ENCODE results near the gene TRAF4.
A peak's percentile ranks its signal among the peaks of the same experiment; 100 is the strongest.

TRAF4 gene

DNA sequence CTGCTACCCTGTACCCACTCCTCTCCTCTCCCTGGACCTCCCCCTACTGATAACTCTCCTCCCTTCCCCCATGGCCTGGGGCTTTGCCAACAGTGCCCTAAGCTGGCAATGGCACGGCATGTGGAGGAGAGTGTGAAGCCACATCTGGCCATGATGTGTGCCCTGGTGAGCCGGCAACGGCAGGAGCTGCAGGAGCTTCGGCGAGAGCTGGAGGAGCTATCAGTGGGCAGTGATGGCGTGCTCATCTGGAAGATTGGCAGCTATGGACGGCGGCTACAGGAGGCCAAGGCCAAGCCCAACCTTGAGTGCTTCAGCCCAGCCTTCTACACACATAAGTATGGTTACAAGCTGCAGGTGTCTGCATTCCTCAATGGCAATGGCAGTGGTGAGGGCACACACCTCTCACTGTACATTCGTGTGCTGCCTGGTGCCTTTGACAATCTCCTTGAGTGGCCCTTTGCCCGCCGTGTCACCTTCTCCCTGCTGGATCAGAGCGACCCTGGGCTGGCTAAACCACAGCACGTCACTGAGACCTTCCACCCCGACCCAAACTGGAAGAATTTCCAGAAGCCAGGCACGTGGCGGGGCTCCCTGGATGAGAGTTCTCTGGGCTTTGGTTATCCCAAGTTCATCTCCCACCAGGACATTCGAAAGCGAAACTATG is 5.2 kb downstream of the TRAF4 start:
- H3K4me3 ChIP-seq (ENCODE audit: low read depth, low read length): no peak overlapping the region
- TF ChIP-seq, protein P1, sequence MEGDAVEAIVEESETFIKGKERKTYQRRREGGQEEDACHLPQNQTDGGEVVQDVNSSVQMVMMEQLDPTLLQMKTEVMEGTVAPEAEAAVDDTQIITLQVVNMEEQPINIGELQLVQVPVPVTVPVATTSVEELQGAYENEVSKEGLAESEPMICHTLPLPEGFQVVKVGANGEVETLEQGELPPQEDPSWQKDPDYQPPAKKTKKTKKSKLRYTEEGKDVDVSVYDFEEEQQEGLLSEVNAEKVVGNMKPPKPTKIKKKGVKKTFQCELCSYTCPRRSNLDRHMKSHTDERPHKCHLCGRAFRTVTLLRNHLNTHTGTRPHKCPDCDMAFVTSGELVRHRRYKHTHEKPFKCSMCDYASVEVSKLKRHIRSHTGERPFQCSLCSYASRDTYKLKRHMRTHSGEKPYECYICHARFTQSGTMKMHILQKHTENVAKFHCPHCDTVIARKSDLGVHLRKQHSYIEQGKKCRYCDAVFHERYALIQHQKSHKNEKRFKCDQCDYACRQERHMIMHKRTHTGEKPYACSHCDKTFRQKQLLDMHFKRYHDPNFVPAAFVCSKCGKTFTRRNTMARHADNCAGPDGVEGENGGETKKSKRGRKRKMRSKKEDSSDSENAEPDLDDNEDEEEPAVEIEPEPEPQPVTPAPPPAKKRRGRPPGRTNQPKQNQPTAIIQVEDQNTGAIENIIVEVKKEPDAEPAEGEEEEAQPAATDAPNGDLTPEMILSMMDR (IDR thresholded peaks at IDR 0.05; ENCODE audit: borderline replicate concordance, insufficient read depth, low read depth, low read length): no peak

DNA sequence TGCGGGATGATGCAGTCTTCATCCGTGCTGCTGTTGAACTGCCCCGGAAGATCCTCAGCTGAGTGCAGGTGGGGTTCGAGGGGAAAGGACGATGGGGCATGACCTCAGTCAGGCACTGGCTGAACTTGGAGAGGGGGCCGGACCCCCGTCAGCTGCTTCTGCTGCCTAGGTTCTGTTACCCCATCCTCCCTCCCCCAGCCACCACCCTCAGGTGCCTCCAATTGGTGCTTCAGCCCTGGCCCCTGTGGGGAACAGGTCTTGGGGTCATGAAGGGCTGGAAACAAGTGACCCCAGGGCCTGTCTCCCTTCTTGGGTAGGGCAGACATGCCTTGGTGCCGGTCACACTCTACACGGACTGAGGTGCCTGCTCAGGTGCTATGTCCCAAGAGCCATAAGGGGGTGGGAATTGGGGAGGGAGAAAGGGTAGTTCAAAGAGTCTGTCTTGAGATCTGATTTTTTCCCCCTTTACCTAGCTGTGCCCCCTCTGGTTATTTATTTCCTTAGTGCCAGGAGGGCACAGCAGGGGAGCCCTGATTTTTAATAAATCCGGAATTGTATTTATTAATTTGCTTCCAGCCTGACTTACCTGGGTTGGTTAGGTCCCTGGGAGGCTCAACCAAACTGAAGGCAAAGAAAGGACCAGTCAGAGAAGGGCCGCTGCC is 5.8 kb downstream of the TRAF4 start:
- no peak overlapping the region for H3K4me3 ChIP-seq (ENCODE audit: low read depth, low read length)
- TF ChIP-seq, protein P1 (IDR thresholded peaks at IDR 0.05; ENCODE audit: borderline replicate concordance, insufficient read depth, low read depth, low read length): no peak

DNA sequence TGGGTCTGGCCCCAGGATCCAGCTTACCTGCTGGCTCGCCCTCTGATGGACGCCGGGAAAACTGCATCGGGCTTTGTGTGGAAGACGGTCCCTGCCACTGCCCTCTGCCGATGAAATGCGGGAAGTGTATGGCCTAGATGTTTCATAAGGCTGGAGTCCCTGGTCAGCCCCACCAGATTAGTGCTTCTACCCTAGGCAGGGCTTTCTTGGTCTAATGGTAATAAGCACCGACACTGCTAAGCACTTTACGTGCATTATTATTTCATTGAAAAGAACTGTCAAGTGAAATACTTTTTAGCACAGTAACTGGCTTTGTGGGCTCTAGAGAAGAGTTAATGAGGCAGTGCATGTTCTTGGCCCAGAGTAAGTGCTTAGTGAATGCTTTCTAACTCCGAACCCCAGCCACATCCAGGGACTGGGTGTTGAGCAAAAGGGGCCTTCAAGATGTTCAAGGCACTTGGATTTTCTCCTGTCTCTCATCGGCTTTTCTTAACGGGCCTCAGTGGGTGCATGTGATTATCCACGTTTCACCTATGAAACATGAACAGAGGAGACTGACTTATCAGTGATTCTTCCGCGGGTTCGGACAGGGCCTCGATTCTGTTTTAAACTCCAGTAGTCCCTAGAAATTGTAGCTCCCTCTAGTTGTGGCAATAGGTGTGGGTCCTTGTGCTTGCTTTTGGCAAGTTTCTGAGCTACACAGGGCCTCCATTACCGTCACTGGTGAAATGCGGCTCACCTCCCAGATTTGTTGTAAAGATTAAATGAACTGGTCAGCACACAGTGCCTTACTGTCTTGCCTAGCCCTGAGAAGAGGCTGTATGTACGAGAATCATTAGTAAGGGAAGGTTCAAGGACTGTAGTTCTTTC is 6.6 kb downstream of the TRAF4 start:
- H3K4me3 ChIP-seq (ENCODE audit: low read depth, low read length): no peak overlapping the region
- TF ChIP-seq, protein P1 (IDR thresholded peaks at IDR 0.05; ENCODE audit: borderline replicate concordance, insufficient read depth, low read depth, low read length): peak; percentile 99

DNA sequence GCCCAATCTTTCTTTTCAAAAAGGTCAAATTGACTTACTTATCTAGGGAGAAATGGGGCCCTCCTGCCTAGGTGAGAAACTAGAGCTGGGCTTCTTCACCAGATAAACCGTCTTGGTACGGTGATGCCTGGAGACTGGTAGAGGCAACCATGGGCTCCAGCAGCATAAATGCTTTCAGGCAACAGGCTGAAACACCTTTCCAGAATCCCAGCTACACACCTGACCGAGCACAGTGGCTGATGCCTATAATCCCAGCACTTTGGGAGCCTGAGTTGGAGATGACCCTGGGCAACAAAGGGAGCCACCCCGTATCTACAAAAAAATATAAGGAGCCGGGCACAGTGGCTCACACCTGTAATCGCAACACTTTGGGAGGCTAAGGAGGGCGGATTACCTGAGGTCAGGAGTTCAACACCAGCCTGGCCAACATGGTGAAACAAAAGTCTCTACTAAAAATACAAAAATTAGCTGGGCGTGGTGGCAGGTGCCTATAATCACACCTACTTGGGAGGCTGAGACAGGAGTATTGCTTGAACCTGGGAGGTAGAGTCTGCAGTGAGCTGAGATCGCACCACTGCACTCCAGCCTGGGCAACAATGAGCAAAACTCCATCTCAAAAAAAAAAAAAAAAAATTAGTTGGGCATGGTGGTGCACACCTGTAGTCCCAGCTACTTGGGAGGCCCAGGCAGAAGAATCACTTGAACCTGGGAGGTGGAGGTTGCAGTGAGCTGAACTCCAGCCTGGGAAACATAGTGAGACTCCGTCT is 8.0 kb downstream of the TRAF4 start:
- TF ChIP-seq, protein P1 (IDR thresholded peaks at IDR 0.05; ENCODE audit: borderline replicate concordance, insufficient read depth, low read depth, low read length): no peak
- no peak overlapping the region for H3K4me3 ChIP-seq (ENCODE audit: low read depth, low read length)

DNA sequence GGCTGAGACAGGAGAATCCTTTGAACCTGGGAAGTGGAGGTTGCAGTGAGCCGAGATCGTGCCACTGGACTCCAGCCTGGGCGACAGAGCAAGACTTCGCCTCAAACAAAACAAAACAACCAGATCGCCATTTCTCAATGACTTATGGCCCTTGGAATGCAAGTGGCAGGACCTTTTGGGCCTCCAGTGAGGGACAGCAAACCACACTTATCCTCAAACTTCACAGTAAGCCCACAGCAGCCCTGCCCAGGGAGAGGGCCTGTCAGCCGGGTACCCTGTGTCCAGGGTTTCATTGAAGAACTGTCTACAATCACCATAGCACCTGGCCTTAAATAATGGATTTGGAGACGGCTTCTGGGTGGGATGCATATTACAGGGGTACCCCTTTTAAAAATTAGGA is 11.7 kb downstream of the TRAF4 start:
- TF ChIP-seq, protein P1 (IDR thresholded peaks at IDR 0.05; ENCODE audit: borderline replicate concordance, insufficient read depth, low read depth, low read length): no peak
- H3K4me3 ChIP-seq (ENCODE audit: low read depth, low read length): no peak overlapping the region

DNA sequence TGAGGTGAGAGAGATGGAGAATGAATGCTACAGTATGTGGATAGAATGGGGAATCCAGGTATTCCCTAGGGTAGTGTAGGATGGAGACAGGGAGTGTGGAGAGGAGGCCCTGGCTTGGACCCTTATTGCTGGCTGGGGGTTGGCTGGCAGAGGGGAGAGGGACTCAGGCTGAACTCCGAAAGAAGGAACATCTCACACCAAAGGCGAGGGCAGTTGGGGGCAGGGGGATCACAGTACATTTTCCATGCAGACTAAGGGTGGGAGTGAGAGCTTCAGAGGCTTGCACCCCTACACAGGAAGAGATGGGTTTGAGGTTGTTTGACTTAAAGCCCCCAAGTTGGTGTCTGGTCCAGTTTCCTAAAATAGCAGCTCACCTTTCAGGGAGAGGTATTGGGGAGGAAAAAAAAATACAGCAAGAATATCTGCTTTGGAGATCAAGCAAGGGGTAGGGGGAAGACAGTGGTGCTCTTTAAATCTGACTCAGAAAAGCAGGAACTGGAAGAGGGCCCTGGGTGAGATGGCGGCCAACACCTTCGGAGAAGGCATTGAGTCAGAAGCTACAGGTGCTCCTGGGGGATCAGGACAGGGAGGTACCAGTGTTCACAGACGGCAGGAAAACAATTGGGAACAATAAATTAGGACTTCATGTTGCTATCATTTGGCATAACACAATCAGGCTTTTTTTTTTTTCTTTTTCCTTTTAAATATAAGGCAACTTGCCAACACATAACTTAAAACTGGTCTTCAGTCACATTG is 12.4 kb downstream of the TRAF4 start:
- TF ChIP-seq, protein P1 (IDR thresholded peaks at IDR 0.05; ENCODE audit: borderline replicate concordance, insufficient read depth, low read depth, low read length): no peak
- H3K4me3 ChIP-seq (ENCODE audit: low read depth, low read length): no peak overlapping the region
